ENCODE measurements around the gene BCAT1. TPM values are rescaled to one million over a fixed set of nuclear protein-coding genes. Genes with fewer than 3 reads are reported as not detected.

The BCAT1 gene
- total and polyA plus RNA-seq, 2 donors (not counting 1 experiment from before 2014, with no cell fraction given) = 0.33 to 9.6 TPM

DNA sequence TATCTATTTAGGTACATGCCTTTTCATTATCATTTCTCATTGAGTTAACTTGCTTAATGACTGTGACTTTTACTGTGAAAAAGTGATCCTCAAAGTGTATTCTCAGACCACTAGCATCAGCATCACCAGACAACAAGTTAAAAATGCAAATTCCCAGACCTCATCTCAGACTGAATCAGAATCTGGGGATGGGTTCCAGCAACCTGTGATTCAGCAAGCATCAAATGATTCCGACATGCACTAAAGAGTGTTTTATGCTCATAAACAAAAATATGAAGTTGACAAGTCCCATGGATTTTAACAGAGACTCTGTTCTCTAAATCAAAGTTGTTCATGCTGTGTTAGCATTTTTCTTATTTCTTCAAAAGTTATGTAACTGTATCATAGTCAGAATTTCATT lies 130.6 kb downstream of the BCAT1 start:
- Histone ChIP-seq H3K4me1 (ENCODE audit: control insufficient read depth in 2 of 2, insufficient read depth in 2 of 2, low read length in 2 of 2) (peaks cover 13 to 18% of the 10 kb centered on the region in 2 donors), H3K27ac (ENCODE audit: low read length in 2 of 2) (no peak overlapping the region), H3K9me3 (ENCODE audit: control extremely low read depth in 1 of 3, control insufficient read depth in 2 of 3, insufficient read depth in 1 of 3, low read length in 2 of 3) (no peaks in the 10 kb centered on the region), H2AFZ (ENCODE audit: insufficient read depth, low read depth, low read length, poor library complexity, severe bottlenecking) (no peak overlapping the region), H3K27me3 (replicated peaks in 1 of 4; ENCODE audit: control extremely low read depth in 1 of 4, control insufficient read depth in 3 of 4, insufficient read depth in 4 of 4, low read length in 3 of 4) (no peaks in the 10 kb centered on the region), H3K9ac (ENCODE audit: low read length) (no peak overlapping the region), H4K20me1 (ENCODE audit: control insufficient read depth, insufficient read depth, low read length, poor library complexity, severe bottlenecking) (no peaks in the 10 kb centered on the region), H3K4me3 (ENCODE audit: control extremely low read depth in 1 of 5, extremely low read depth in 1 of 5, insufficient read depth in 1 of 5, low read depth in 2 of 5, low read length in 4 of 5) (no peak overlapping the region), H3K79me2 (ENCODE audit: control insufficient read depth, insufficient read depth, low read length) (no peaks in the 10 kb centered on the region), H3K36me3 (replicated peaks in 1 of 2; ENCODE audit: control extremely low read depth in 1 of 2, control insufficient read depth in 1 of 2, extremely low read depth in 1 of 2, insufficient read depth in 2 of 2, low read length in 1 of 2) (no peaks in the 10 kb centered on the region), H3K4me2 (replicated peaks; ENCODE audit: low read depth, low read length, poor library complexity, severe bottlenecking) (no peak overlapping the region)
- Mint-ChIP-seq H3K9me3 (ENCODE audit: insufficient read depth) (no peaks in the 10 kb centered on the region), H3K4me1 (peaks cover 48% of the 10 kb centered on the region), H3K27ac (no peak overlapping the region), H3K4me3 (no peak overlapping the region), H3K27me3 (no peaks in the 10 kb centered on the region)
- TF ChIP-seq EZH2 (IDR thresholded peaks at IDR 0.05; ENCODE audit: borderline replicate concordance, insufficient read depth, low read depth, low read length, poor library complexity, severe bottlenecking) = no peak
- TF ChIP-seq, protein P1, sequence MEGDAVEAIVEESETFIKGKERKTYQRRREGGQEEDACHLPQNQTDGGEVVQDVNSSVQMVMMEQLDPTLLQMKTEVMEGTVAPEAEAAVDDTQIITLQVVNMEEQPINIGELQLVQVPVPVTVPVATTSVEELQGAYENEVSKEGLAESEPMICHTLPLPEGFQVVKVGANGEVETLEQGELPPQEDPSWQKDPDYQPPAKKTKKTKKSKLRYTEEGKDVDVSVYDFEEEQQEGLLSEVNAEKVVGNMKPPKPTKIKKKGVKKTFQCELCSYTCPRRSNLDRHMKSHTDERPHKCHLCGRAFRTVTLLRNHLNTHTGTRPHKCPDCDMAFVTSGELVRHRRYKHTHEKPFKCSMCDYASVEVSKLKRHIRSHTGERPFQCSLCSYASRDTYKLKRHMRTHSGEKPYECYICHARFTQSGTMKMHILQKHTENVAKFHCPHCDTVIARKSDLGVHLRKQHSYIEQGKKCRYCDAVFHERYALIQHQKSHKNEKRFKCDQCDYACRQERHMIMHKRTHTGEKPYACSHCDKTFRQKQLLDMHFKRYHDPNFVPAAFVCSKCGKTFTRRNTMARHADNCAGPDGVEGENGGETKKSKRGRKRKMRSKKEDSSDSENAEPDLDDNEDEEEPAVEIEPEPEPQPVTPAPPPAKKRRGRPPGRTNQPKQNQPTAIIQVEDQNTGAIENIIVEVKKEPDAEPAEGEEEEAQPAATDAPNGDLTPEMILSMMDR (IDR thresholded peaks at IDR 0.05) = no peak
- DNase-seq (no peak), ATAC-seq (ENCODE audit: low read depth) (no peak)
- intact Hi-C loops (cut with micrococcal nuclease) = loop anchor here (10.0 kb wide), 1 partner anchor 236 kb away; a partner anchor contains a TSS
- ChIA-PET POLR2A (no interaction called here), CTCF (no interaction called here)
- WGBS (ENCODE audit: insufficient coverage) = no CpG with 5 or more reads among the region's 1 CpG

DNA sequence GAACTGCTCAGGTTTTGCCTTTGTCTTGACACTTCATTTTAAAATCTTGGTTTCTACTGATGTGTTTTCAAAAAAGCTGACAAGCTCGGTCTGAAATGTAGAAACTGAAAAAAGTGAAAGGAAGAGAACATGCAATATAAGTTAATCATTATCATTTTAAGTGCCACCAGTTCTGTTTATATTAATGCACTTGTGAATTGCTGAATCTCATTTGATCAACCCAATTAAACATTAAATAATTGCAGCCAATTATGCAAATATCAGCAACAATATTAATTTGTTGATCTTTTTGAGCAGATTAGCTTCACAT lies 133.8 kb downstream of the BCAT1 start:
- peaks cover 34% of the 10 kb centered on the region for H3K4me1 Mint-ChIP-seq

More for the DNA sequence above, 133.8 kb downstream of the BCAT1 start:
- POLR2A ChIA-PET = interaction anchor here (1.2 kb wide), 1 partner anchor 15 kb away, joined by 4 read pairs; no protein-coding TSS in a partner anchor
- peak overlapping the region; percentile 85 for H3K27ac Mint-ChIP-seq
- H3K27me3 Mint-ChIP-seq = no peaks in the 10 kb centered on the region
- H3K27ac ChIP-seq (ENCODE audit: low read length in 2 of 2) = peak overlapping the region in 1 of 2 donors; percentile 67
- H3K9me3 ChIP-seq (ENCODE audit: control extremely low read depth in 1 of 3, control insufficient read depth in 2 of 3, insufficient read depth in 1 of 3, low read length in 2 of 3) = no peaks in the 10 kb centered on the region
- peaks cover 5 to 16% of the 10 kb centered on the region in 2 donors for H3K4me1 ChIP-seq (ENCODE audit: control insufficient read depth in 2 of 2, insufficient read depth in 2 of 2, low read length in 2 of 2)
- TF ChIP-seq, protein P1 (IDR thresholded peaks at IDR 0.05) = no peak
- TF ChIP-seq EZH2 (IDR thresholded peaks at IDR 0.05; ENCODE audit: borderline replicate concordance, insufficient read depth, low read depth, low read length, poor library complexity, severe bottlenecking) = no peak
- H3K36me3 ChIP-seq (replicated peaks in 1 of 2; ENCODE audit: control extremely low read depth in 1 of 2, control insufficient read depth in 1 of 2, extremely low read depth in 1 of 2, insufficient read depth in 2 of 2, low read length in 1 of 2) = no peaks in the 10 kb centered on the region
- no peak for ATAC-seq (ENCODE audit: low read depth)
- H4K20me1 ChIP-seq (ENCODE audit: control insufficient read depth, insufficient read depth, low read length, poor library complexity, severe bottlenecking) = no peaks in the 10 kb centered on the region
- peak overlapping the region; percentile 33 to 70 (median 51) for H3K4me3 ChIP-seq (ENCODE audit: control extremely low read depth in 1 of 5, extremely low read depth in 1 of 5, insufficient read depth in 1 of 5, low read depth in 2 of 5, low read length in 4 of 5)
- H3K4me3 Mint-ChIP-seq = peak overlapping the region; percentile 84
- CTCF ChIA-PET = interaction anchor here (1.2 to 3.0 kb wide), 3 partner anchors 20 to 38 kb away, joined by 4 to 10 read pairs (median 7); no protein-coding TSS in a partner anchor
- H3K9me3 Mint-ChIP-seq (ENCODE audit: insufficient read depth) = no peaks in the 10 kb centered on the region
- DNase-seq = no peak
- H2AFZ ChIP-seq (ENCODE audit: insufficient read depth, low read depth, low read length, poor library complexity, severe bottlenecking) = peak overlapping the region; percentile 29
- no peaks in the 10 kb centered on the region for H3K79me2 ChIP-seq (ENCODE audit: control insufficient read depth, insufficient read depth, low read length)
- peak overlapping the region; percentile 76 for H3K4me2 ChIP-seq (replicated peaks; ENCODE audit: low read depth, low read length, poor library complexity, severe bottlenecking)
- H3K27me3 ChIP-seq (replicated peaks in 1 of 4; ENCODE audit: control extremely low read depth in 1 of 4, control insufficient read depth in 3 of 4, insufficient read depth in 4 of 4, low read length in 3 of 4) = no peaks in the 10 kb centered on the region
- peak overlapping the region; percentile 66 for H3K9ac ChIP-seq (ENCODE audit: low read length)
- intact Hi-C loops (cut with micrococcal nuclease) = loop anchor here (10.0 kb wide), 1 partner anchor 240 kb away; a partner anchor contains a TSS
- WGBS (ENCODE audit: insufficient coverage) = no CpG with 5 or more reads among the region's 1 CpG

All from B cell (primary cell).